ENCODE data around the gene RCAN2.

The RCAN2 gene

DNA sequence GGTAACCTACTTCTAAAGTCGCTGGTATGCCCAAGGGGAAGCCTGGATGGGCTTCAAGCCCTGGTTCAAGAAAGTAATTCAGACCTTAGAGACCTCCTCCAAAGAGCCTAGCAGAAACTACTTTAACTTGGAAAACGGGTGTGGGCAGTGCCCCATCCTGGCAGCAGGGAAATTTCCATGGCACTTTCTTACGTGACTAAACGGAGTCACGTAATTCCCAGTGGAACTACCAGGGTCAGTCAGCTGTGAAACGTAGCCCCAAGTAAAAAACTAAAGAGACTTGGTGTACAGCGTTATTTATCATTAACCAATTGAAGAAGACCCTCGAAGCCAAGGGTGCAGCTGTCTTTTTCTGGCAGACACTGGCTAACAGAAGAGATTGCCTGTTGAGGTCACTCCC lies 114.0 kb downstream of the RCAN2 start:
- no peaks in the 10 kb centered on the region for H3K9me3 ChIP-seq

DNA sequence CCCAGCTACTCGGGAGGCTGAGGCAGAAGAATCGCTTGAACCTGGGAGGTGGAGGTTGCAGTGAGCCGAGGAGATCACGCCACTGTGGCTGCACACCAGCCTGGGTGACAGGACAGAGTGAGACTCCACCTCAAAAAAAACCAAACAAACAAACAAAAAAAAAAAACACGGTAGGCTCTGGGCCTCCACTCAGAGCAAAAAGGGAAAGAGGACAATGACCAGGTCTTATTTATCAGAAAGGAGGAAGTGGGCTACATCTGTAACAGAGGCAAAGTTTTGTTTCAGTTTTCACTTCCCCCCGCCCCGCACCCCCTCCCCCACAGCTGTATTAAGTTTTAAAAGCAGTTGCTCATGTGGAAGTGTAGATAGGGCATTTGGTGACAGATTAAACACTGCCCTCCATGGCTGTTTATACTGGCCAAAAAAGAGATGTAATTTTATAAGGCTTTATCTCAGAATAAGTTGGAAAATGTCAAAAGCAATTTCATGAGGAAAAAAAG lies 114.6 kb downstream of the RCAN2 start:
- DNase-seq (ENCODE audit: low spot score in 2 of 2) = no peak
- in situ Hi-C loops (cut with MboI; ENCODE audit: low sequenced_read_pairs) = no loop called here
- H3K27me3 ChIP-seq (ENCODE audit: low read depth) = no peaks in the 10 kb centered on the region
- H3K4me3 ChIP-seq = no peak overlapping the region
- no peaks in the 10 kb centered on the region for H3K9me3 ChIP-seq
- no peaks in the 10 kb centered on the region for H3K4me1 ChIP-seq
- no peaks in the 10 kb centered on the region for H3K36me3 ChIP-seq (replicated peaks)

More for the DNA sequence above, 114.0 kb downstream of the RCAN2 start:
- no peaks in the 10 kb centered on the region for H3K36me3 ChIP-seq (replicated peaks)
- no peaks in the 10 kb centered on the region for H3K27me3 ChIP-seq (ENCODE audit: low read depth)
- no peak overlapping the region for H3K4me3 ChIP-seq
- no peak for DNase-seq (ENCODE audit: low spot score in 2 of 2)
- no peaks in the 10 kb centered on the region for H3K4me1 ChIP-seq
- in situ Hi-C loops (cut with MboI; ENCODE audit: low sequenced_read_pairs) = no loop called here

DNA sequence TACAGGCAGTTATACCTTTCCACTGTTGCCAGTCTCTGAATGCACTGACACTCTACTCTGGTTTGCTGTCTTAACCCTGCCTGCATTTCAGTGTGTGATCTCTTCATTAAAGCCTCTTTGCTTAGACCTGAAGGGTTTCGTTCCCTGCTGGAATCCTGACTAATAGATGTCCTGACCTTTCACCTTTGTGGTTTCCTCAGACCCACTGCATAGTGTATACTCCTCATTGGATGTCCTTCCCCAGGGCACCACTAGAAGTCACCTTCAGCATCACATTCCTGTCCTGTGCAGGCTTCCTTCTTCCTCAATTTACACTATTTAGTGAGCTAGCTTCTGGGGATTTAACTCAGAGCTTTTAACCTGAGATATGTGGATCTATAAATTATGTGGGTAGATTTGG lies 120.6 kb downstream of the RCAN2 start:
- in situ Hi-C loops (cut with MboI; ENCODE audit: low sequenced_read_pairs) = no loop called here
- no peak for DNase-seq (ENCODE audit: low spot score in 2 of 2)
- no peak overlapping the region for H3K4me3 ChIP-seq

DNA sequence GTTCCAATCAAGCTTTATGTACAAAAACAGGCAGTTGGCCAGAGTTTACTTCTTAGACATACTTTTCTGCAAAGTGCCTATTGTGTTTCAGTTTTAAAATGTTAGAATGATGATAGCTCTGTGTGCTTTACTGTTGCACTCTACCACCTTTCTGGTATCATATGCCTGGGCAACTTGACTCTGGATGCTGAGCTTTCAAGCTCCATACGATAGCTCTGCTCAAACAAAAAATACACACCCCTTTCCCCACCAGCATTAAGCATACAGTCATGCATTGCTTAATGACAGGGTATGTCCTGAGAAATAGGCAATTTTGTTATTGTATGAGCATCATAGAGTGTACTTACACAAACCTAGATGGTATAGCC lies 123.1 kb downstream of the RCAN2 start:
- in situ Hi-C loops (cut with MboI; ENCODE audit: low sequenced_read_pairs) = no loop called here

More for the DNA sequence above, 120.6 kb downstream of the RCAN2 start:
- H3K36me3 ChIP-seq (replicated peaks) = no peaks in the 10 kb centered on the region
- H3K4me1 ChIP-seq = no peaks in the 10 kb centered on the region
- H3K27me3 ChIP-seq (ENCODE audit: low read depth) = no peaks in the 10 kb centered on the region
- H3K9me3 ChIP-seq = no peaks in the 10 kb centered on the region

DNA sequence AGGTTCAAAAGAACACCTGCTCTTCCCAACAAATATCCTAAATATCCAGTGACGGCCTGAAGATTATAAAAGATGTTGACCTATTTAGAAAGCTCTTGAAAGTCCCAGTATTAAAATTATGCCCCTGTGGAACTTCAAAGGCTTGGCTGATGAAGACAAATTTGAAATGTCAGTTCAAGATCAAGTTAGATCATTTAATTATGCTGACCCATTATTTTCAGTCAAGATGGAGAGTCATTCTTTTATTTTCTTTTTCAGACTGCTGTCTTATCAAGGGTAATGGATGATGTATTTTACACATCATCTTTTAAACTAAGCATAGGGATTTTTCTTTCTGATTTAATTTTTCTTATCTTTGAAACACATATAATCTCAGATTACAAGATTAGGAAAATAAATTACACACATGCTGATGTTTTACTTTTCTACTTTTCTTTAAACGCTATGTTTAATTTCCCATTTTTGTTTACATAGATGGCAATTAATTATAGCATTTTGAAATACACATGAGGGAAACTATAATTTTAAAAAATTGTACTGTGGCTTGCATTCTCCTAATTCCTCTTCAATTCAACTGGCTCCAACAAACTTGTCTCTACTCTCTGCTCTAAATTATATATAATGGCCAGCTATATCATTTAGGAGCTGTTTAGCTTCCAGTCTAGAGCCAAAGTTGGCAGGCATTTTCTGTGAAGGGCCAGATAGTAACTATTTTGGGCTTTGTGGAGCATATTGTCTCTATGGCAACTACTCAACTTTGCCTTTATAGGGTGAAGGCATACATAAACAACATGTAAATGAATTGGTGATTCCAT lies 123.7 kb downstream of the RCAN2 start:
- no peak for DNase-seq (ENCODE audit: low spot score in 2 of 2)
- H3K4me3 ChIP-seq = no peak overlapping the region
- in situ Hi-C loops (cut with MboI; ENCODE audit: low sequenced_read_pairs) = no loop called here

More for the DNA sequence above, 123.1 kb downstream of the RCAN2 start:
- Histone ChIP-seq H3K4me1 (no peaks in the 10 kb centered on the region), H3K4me3 (no peak overlapping the region), H3K9me3 (no peaks in the 10 kb centered on the region), H3K27me3 (ENCODE audit: low read depth) (no peaks in the 10 kb centered on the region), H3K36me3 (replicated peaks) (no peaks in the 10 kb centered on the region)
- DNase-seq (ENCODE audit: low spot score in 2 of 2) = no peak

DNA sequence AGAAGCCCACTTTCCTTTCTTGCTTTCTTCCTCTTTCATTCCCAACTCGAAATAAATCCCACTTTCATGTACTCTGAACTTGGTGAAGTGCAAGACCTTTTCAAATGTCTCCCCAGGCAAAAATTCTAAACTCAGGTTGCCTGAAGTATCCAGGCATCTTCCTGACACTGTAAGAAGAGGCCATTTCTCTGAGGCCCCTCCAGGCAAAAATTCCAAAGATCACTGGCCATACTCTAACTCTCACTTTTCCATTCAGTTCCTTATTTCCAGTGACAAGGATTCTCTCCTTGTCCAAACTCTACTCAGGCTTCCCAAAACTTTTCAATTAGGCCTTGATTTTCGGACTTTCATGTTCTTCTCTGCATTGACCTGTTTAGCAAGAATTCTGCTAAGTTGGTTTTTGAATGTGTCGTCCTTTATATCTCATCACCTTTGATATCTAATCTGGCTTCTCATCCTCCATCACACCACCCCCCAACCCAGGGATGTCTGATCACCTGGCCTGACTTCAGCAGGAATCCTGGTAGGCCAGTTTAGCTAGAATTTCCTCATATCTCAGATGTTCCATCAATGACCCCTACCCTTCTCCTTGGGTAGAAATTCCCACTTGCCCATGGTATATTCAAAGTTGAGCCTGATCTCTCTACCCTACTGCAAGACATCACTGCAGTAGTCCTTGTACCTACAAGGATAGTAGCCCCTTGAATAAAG lies 124.9 kb downstream of the RCAN2 start:
- in situ Hi-C loops (cut with MboI; ENCODE audit: low sequenced_read_pairs) = no loop called here
- no peak for DNase-seq (ENCODE audit: low spot score in 2 of 2)
- no peaks in the 10 kb centered on the region for H3K27me3 ChIP-seq (ENCODE audit: low read depth)
- no peaks in the 10 kb centered on the region for H3K9me3 ChIP-seq
- no peak overlapping the region for H3K4me3 ChIP-seq
- no peaks in the 10 kb centered on the region for H3K36me3 ChIP-seq (replicated peaks)
- no peaks in the 10 kb centered on the region for H3K4me1 ChIP-seq

More for the DNA sequence above, 123.7 kb downstream of the RCAN2 start:
- Histone ChIP-seq H3K36me3 (replicated peaks) (no peaks in the 10 kb centered on the region), H3K4me1 (no peaks in the 10 kb centered on the region), H3K9me3 (no peaks in the 10 kb centered on the region), H3K27me3 (ENCODE audit: low read depth) (no peaks in the 10 kb centered on the region)

DNA sequence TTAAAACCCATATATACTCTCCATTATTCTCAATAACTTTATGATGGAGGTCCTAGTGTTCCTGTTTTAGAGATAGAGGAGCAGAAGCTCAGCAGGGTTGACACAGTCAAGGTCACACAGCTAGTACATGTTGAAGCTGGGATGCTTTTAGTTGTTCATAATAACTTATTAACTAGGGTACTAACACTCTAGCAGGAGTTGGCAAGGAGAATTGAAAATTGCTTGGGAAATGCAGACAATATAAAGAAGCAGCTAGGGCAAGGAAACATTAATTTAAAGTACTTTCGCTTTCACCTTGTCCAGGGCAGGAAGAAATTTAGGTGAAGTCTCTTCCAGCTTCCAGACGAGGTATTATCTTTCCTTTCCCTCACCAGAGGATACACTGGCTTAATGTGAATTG lies 133.7 kb downstream of the RCAN2 start:
- H3K4me1 ChIP-seq = no peaks in the 10 kb centered on the region
- H3K36me3 ChIP-seq (replicated peaks) = no peaks in the 10 kb centered on the region
- no peaks in the 10 kb centered on the region for H3K27me3 ChIP-seq (ENCODE audit: low read depth)
- DNase-seq (ENCODE audit: low spot score in 2 of 2) = no peak
- in situ Hi-C loops (cut with MboI; ENCODE audit: low sequenced_read_pairs) = no loop called here
- no peak overlapping the region for H3K4me3 ChIP-seq
- H3K9me3 ChIP-seq = no peaks in the 10 kb centered on the region

DNA sequence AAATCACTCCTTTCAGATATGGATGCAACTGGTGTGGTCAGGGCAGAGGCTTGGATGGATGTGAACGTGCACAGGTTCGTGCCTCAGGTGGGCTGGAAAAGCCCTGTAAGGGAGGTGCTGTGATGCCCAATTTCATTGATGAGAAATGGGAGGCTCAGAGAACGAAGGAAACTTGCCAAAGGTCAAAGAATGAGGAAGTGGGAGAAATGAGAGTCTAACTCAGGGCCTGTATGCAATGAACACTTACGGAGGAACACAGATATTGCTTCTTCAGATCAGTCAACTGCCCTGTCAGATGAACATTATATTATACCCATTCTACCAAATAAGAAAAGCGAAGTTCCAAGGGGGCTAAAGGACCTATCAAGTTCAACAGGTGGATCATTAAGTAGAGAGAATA lies 134.7 kb downstream of the RCAN2 start:
- Histone ChIP-seq H3K27me3 (ENCODE audit: low read depth) (no peaks in the 10 kb centered on the region), H3K36me3 (replicated peaks) (no peaks in the 10 kb centered on the region), H3K4me3 (no peak overlapping the region), H3K9me3 (no peaks in the 10 kb centered on the region), H3K4me1 (no peaks in the 10 kb centered on the region)
- in situ Hi-C loops (cut with MboI; ENCODE audit: low sequenced_read_pairs) = no loop called here
- no peak for DNase-seq (ENCODE audit: low spot score in 2 of 2)

DNA sequence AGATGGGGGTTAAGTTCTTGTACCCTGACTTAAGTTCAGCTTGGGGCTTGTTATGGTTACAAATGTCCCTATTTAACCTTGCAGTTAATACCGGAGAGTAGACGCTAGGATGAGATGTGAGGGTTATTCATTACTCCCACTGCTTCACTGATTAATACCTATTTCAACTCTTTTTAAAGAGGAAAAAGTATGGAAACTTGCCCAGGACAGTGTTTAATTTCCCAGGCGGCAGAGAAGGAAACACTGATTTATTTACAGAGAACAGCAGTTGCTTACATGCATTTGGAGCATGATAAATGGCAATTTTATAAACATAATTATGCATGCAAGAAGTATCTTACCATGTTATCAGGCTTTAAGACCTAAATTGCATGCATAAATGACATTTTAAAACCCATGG lies 137.7 kb downstream of the RCAN2 start:
- in situ Hi-C loops (cut with MboI; ENCODE audit: low sequenced_read_pairs) = no loop called here
- Histone ChIP-seq H3K4me1 (no peaks in the 10 kb centered on the region), H3K27me3 (ENCODE audit: low read depth) (no peaks in the 10 kb centered on the region), H3K36me3 (replicated peaks) (no peaks in the 10 kb centered on the region), H3K4me3 (no peak overlapping the region), H3K9me3 (no peaks in the 10 kb centered on the region)
- DNase-seq (ENCODE audit: low spot score in 2 of 2) = no peak

DNA sequence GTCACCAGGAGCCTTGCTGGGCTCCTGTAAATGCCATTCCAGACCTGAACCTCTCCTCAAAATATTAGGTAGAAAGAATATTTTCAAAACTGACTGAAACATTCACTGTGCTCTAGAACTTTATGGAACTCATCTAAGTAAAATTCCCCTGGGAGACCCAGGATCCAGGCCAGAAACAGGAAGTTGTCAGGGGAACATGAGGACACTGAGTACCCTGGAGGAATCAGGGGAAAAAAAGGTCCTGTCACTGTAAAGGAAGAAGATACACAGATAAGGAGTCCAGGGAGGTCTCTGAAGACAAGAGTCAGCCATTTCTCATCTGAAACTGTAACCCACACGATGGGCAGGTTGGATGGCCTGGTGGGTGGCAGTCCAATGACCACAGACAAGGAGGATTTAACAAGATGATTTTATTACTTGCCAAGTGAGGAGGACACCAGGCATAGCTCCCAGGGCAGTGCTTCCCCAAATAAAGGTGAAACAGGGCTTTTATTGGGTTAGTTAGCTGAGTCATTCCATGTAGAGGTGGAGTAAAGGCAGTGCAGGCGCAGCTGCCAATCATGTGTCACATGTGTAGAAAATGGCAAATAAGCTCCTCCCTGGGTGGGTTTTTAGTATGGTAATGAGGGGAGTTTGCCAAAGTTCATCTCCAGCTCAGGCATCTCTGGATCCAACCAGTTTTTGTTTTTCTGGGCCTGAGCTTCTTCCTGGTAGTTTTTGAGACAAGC lies 138.5 kb downstream of the RCAN2 start:
- H3K4me3 ChIP-seq = no peak overlapping the region
- no peaks in the 10 kb centered on the region for H3K27me3 ChIP-seq (ENCODE audit: low read depth)
- H3K4me1 ChIP-seq = no peaks in the 10 kb centered on the region
- H3K36me3 ChIP-seq (replicated peaks) = no peaks in the 10 kb centered on the region
- no peaks in the 10 kb centered on the region for H3K9me3 ChIP-seq
- in situ Hi-C loops (cut with MboI; ENCODE audit: low sequenced_read_pairs) = no loop called here
- DNase-seq (ENCODE audit: low spot score in 2 of 2) = no peak

DNA sequence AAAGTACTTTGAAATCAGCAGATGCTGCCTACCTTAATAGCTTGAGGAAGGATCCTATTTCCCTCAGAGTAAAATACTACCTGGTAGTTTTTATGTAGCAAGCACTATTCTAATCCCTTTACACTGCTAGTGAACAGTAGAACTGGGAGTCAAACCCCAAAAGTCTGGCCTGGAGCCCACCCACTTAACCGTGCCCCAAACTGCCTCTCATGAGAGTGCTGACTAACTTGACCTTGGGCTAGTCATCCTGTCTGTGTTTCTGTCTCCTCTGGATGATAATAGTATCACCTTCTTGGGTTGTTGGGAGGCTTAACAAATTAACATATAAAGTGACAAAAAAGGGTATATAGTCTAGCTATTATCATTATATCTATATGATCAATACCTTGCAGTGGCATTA lies 140.5 kb downstream of the RCAN2 start:
- H3K9me3 ChIP-seq = no peaks in the 10 kb centered on the region
- H3K4me1 ChIP-seq = no peaks in the 10 kb centered on the region
- H3K4me3 ChIP-seq = no peak overlapping the region
- no peaks in the 10 kb centered on the region for H3K27me3 ChIP-seq (ENCODE audit: low read depth)
- no peak for DNase-seq (ENCODE audit: low spot score in 2 of 2)
- in situ Hi-C loops (cut with MboI; ENCODE audit: low sequenced_read_pairs) = no loop called here
- H3K36me3 ChIP-seq (replicated peaks) = no peaks in the 10 kb centered on the region

DNA sequence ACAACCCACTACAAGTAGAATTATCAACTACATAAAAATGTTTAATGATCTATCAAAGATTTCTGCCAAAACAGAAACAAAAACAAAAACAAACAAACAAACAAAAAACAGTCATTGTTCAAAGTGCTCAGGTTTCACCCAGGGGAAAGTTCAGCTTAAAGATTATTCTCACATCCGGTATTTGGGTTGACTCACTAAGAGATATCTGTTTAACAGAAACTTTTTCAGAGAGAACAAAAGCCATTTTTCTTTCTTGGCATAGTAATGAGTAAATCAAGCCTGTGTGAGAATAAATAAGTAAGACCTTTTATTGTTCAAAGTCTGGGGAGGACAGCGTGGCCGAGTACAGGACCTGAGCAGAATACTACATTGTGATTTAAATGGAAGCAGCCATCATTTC lies 143.6 kb downstream of the RCAN2 start:
- no peak for DNase-seq (ENCODE audit: low spot score in 2 of 2)
- no peaks in the 10 kb centered on the region for H3K27me3 ChIP-seq (ENCODE audit: low read depth)
- H3K4me3 ChIP-seq = no peak overlapping the region
- H3K9me3 ChIP-seq = no peaks in the 10 kb centered on the region
- H3K36me3 ChIP-seq (replicated peaks) = no peaks in the 10 kb centered on the region
- in situ Hi-C loops (cut with MboI; ENCODE audit: low sequenced_read_pairs) = no loop called here
- no peaks in the 10 kb centered on the region for H3K4me1 ChIP-seq

DNA sequence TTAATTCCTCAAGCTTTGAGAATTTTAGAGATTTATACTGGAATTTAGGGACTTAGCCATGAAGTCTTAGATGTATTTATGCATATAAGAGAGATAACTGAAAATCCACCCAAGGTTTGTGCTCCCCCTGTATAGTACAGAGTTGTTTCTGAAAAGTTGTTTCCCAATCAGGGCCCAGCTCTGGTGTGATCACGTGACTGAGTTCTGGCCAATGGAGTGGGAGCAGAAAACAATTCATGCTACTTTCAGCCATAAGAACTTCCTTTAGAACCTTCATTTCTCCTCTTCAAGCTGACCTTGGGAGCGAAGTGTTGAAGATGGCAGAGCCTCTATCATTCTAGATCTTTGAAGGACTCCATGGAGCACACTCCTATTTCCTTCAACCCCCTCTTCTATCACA lies 151.0 kb downstream of the RCAN2 start:
- Histone ChIP-seq H3K36me3 (replicated peaks) (no peaks in the 10 kb centered on the region), H3K4me1 (no peaks in the 10 kb centered on the region), H3K27me3 (ENCODE audit: low read depth) (no peaks in the 10 kb centered on the region), H3K9me3 (no peaks in the 10 kb centered on the region), H3K4me3 (no peak overlapping the region)
- in situ Hi-C loops (cut with MboI; ENCODE audit: low sequenced_read_pairs) = no loop called here
- DNase-seq (ENCODE audit: low spot score in 2 of 2) = no peak

DNA sequence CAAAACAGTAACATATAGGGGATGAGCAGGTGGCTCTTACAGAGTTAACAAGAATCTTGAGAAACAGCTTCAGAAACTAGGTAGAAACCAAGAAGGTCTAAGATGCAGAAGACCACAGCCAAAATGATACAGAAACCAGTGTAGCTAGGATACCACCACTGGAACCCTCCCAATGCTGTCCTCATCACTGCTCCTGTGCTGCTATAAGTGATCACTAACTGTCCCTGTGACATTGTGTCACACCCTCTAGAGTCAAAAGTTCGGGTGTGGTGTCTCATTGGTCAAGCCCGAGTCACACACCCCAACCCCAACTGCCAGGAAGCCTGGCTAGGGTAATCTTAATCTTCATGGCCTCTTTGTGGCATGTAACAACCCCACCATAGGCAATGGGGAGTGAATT lies 153.1 kb downstream of the RCAN2 start:
- in situ Hi-C loops (cut with MboI; ENCODE audit: low sequenced_read_pairs) = no loop called here
- H3K4me3 ChIP-seq = no peak overlapping the region
- no peaks in the 10 kb centered on the region for H3K36me3 ChIP-seq (replicated peaks)
- no peaks in the 10 kb centered on the region for H3K9me3 ChIP-seq
- DNase-seq (ENCODE audit: low spot score in 2 of 2) = no peak
- H3K27me3 ChIP-seq (ENCODE audit: low read depth) = no peaks in the 10 kb centered on the region
- no peaks in the 10 kb centered on the region for H3K4me1 ChIP-seq
